Left cardiac atrium (tissue), 4 donors: ENCODE data around the gene GSN. TPM values are rescaled to one million over a fixed set of nuclear protein-coding genes. Genes with fewer than 3 reads are reported as not detected.

Experiments
- ATAC-seq, 2 donors: fragments of 200-7000 bp; cut with Tn5 transposase; one replicate each; pipeline ENCODE4 v1.9.1; 2020; ENCODE audit warnings: mild to moderate bottlenecking in 2 of 2, moderate library complexity in 2 of 2
- DNase-seq: peaks from one replicate; pipeline ENCODE4 v3.0.0-alpha.2; 2020
- intact Hi-C, 2 donors: fragments of 100-400 bp; cut with DNase I; formaldehyde crosslinking; loops; one replicate each; pipeline versions ENCODE4 v1.14.1 to v1.15.1; 2022 to 2023
- total RNA-seq, 2 donors: library from RNA; stranded (reverse); fragmentation: NEBNext Ultra II Directional; extraction: Animal tissue kit (Norgen Biotek cat#: 25700); gene quantifications; one replicate each; pipeline ENCODE4 v1.2.1, GENCODE V29; 2021
- donor health status: DM: no; HTN: yes; CAD: no.
- donor health status: DM: no; HTN: yes; CAD: no; lungs with severe emphysema.
- donor health status: DM: yes; HTN: yes; CAD: no.
- donor health status: Dilated cardiomyopathy.

Gene GSN
- total RNA-seq, 2 donors from 2014 or later, result 881 to 1,287 TPM

DNA sequence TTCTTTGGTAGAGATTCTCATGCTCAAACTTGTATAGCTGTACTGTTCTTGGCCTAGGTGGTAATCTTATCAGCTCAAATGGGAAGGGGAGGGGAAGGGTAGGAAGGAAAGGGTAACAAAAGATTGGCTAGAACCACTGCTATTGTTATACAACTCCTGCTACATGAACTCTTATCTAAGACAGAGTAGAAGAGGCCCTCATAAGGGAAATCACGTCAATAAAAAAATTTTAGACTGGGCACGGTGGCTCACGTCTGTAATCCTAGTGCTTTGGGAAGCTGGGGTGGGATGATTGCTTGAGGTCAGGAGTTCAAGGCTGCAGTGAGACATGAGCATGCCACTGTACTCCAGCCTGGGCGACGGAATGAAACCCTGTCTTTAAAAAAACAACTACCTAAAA is 86.2 kb downstream of the GSN start:
- intact Hi-C loops, result no loop called here
- peak; percentile 53 for DNase-seq
- peak; percentile 47 to 72 for ATAC-seq

GRCh38 chr9:121354762-121355161 is 86.8 kb downstream of the GSN start:
- no peak for DNase-seq
- ATAC-seq, result no peak
- intact Hi-C loops, result no loop called here

DNA sequence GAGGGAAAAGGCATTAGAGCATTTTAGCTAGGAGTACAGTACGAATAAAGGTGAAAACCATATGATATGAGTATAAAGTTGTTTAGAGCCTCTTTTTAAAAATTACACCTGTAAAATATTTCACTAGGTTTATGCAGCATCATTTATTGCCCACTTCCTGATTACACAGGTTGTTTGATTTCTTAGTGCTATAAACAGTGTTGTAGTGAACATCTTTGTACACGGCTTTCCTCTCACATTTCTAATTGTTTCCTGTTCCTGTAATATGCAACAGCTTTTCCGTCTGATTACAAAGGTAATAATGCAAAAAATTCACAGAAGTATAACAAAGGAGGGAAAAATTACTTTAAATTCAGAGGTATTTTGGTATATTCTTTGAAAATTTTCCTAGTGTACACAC is 89.0 kb downstream of the GSN start:
- ATAC-seq, result no peak
- intact Hi-C loops, result no loop called here

DNA sequence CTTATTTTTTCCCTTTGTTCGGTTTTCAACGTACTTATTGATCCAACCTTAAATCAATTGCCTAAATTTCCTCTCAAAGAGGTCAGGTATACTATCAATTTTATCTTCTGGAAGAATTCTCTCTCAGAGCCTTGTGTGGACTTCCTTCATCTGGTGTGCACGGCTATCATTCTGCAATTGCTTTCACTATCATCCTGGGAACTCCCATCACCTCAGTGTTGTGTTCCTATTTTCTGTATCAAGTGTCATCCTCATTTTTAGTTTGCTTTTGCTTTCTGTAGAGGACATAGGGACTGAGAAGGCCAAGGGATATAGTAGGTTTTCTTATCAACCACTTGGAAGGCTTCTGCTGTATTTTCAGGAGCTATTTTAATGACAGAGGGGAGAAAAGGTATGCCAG is 90.8 kb downstream of the GSN start:
- DNase-seq (no peak), ATAC-seq (peak; percentile 11 to 29)
- intact Hi-C loops, result no loop called here

More for the DNA sequence above, 89.0 kb downstream of the GSN start:
- no peak for DNase-seq

GRCh38 chr9:121359351-121360294 is 91.7 kb downstream of the GSN start:
- intact Hi-C loops, result no loop called here
- ATAC-seq, result peak; percentile 36 to 62
- DNase-seq, result no peak

GRCh38 chr9:121360601-121361374 is 92.8 kb downstream of the GSN start:
- no peak for DNase-seq
- intact Hi-C loops, result no loop called here
- ATAC-seq, result peak; percentile 54 to 74

DNA sequence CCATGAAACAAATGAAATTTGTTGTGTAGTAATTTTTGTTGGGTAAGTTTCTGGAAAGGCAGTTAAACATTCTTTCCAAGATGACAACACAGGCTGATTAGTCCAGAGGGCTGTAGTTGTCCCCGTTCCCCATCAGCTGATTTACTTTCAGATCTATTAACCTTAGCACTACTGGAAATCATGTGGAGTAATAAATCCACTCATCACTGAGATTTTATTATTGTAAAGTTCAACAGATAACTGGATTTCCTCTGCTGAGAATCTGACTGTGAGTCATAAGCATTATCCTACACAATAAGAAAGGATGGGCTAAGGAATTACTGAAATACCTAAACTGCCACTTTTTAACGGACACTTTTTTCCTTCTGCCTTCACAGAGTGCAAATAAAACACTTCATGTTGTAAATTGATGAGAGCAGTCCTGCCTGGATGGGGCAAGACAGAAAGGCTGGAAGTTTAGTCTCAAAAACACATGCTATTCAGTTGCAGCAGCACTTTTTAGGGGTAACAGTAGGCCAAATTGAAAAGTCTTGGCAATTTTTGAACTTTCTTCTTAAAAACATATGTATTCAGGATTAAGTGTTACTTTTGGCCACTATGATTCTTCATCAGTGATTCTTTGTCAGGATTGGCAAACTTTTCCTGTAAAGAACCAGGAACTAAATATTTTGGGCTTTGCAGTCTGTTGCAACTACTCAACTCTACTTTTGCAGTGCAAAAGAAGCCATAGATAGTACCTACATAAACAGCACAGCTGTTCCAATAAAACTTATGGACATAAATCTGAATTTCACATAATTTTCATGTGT is 95.1 kb downstream of the GSN start:
- DNase-seq (no peak), ATAC-seq (peak; percentile 27 to 77)
- intact Hi-C loops, result no loop called here

GRCh38 chr9:121363622-121363961 is 95.6 kb downstream of the GSN start:
- no peak for ATAC-seq
- intact Hi-C loops, result no loop called here
- DNase-seq, result no peak

DNA sequence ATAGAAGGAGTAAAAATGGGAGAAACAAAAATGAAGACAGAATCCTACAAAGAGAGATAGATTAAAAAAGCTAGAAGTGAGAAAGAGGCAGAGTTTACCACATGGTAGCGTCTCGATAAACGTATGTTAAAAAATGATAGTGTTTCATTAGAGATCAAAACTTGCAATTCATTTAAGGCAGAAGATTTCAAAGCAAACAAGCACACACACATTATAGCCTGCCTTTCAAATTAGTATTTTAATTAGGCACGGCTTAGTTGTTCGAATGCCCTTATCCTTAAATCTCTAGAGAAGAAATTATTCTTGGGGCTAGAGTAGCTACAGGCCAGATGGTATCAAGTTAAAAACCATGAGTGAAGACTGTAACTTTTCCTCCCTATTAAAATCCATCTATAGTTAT is 96.1 kb downstream of the GSN start:
- DNase-seq (no peak), ATAC-seq (no peak)
- intact Hi-C loops, result no loop called here

DNA sequence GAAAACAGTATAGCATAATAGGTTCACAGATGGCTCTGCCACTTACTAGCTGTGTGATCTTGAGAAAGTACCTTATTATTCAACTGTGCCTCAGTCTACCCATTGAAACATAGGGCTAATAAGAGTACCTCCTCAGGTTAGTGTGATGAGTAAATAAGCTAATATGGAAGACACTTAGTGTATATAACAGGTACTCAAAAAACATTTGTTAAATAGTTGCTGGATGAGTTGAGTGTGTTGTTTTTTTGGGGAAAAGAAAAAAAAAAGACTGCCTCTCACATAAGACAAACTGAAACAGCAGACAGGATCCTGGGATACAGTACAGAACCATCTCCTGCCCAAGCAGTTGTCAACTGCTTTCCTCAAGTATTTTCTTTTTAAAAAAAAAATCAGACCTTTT is 96.9 kb downstream of the GSN start:
- no peak for ATAC-seq
- intact Hi-C loops, result no loop called here
- DNase-seq, result no peak

DNA sequence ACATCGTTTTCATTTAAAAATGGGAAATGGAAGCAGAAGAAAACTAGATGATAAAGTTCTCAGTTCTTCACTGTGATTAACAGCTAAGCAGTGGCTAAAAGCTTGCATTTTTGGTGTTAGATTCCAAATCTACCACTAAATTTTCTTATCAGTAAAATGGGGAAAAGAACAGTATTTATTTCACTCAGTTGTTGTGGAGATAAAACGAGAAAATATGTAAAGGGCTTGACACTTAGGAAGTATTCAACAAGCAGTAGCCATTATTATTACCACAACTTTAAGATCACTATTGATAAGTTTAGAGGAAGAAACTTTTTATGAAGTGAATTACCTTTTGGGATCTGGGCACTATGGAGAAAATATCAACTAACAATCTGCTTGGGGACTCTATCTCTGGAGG is 97.6 kb downstream of the GSN start:
- intact Hi-C loops, result no loop called here
- ATAC-seq (no peak), DNase-seq (no peak)

DNA sequence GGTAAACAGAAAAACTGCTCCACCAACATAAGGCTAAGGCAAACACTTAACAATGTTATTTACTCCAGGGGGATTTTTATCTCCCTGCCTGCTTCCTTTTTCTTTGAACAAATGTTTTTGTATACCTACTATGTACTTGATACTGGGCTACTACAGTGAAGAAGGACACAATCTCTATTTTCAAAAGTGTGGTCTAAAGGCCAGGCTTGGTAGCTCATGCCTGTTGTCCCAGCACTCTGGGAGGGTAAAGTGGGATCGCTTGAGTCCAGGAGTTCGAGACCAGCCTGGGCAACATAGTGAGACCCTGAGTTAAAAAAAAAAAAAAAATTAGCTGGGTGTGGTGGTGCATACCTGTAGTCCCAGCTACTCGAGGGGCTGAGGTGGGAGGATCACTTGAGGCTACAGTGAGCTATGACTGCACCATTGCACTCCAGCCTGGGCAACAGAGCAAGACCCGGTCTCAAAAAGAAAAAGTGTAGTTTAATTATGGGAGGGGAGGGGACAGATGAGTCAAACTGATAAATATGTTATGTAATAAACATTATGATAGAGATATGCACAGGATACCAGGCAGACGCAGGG is 98.7 kb downstream of the GSN start:
- ATAC-seq, result no peak
- DNase-seq, result no peak
- intact Hi-C loops, result no loop called here

- ATAC-seq (no peak), DNase-seq (no peak)
- intact Hi-C loops, result loop anchor here in 1 of 2 donors (2.0 kb wide), 1 partner anchor 81 kb away; no protein-coding TSS in a partner anchor
Measured at GRCh38 chr9:121367306-121368137, 99.6 kb downstream of the GSN start.

- DNase-seq (no peak), ATAC-seq (no peak)
- intact Hi-C loops, result loop anchor here in 1 of 2 donors (2.0 kb wide), 1 partner anchor 81 kb away; no protein-coding TSS in a partner anchor
Measured at GRCh38 chr9:121368138-121368522, 100.2 kb downstream of the GSN start.

- ATAC-seq, result no peak
- DNase-seq, result no peak
- intact Hi-C loops, result loop anchor here in 1 of 2 donors (2.0 kb wide), 1 partner anchor 82 kb away; no protein-coding TSS in a partner anchor
Measured at GRCh38 chr9:121368745-121369144, 100.8 kb downstream of the GSN start.

DNA sequence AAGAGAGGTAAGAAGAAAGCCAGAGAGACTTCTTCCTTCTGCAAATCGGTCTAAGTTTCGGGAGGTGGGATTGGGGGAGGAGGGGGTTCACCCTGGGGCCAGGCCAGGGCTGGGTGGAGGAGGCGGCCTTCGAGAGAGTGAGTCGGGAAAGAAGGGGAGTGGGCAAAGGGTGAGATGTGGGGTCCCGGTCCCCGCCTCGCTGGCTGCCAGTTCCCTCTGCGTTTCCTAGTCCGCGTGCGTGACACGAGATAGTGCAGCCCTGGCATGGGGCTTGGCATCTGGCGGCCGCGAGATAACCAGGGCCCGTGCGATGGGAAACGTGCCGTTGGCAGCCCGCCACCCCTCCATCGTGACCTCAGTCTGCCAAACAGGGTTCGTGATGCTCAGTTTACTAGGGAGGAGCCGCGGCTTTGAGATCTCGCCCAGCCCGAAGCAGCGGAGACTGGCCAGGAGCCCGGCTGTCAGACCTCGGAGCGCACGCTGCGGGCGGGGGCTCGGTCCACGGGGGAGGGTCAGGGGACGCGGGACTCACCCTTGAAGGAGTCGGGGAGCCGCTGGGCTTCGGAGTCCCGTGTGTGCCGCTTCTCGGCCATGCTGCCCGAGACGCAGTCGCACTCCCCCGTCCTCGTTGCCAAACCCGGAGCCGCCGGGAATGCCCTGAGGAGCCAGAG is 101.8 kb downstream of the GSN start, which contains the start of gene STOM:
Gene STOM (minus strand): TSS at position 656 of the 671 bp plus-strand sequence. CDS start 63 bp downstream, at position 593.
- intact Hi-C loops, result loop anchor here in 1 of 2 donors (2.0 to 10.0 kb wide), 2 partner anchors 83 to 165 kb away; partner anchors contain the start of gene RAB14
- ATAC-seq, result peak; percentile 76 to 87
- DNase-seq, result peak; percentile 93

GRCh38 chr9:121371495-121372061 is 103.6 kb downstream of the GSN start:
- no peak for ATAC-seq
- no peak for DNase-seq
- intact Hi-C loops, result loop anchor here in 1 of 2 donors (10.0 kb wide), 1 partner anchor 167 kb away; the partner anchor contains the start of gene RAB14
